ENCODE measurements around the gene AFDN.
A peak's percentile ranks its signal among the peaks of the same experiment; 100 is the strongest.

Gene AFDN

GRCh38 chr6:167820681-167821080 is 6.0 kb upstream of the AFDN start:
- DNase-seq: no peak

- DNase-seq: no peak
Observed at GRCh38 chr6:167824591-167825331, 1.9 kb upstream of the AFDN start.

- no peak for DNase-seq
Observed at GRCh38 chr6:167825332-167826229, 1.1 kb upstream of the AFDN start.

GRCh38 chr6:167826230-167826895 is 348 bp upstream of the AFDN start:
- no peak for DNase-seq

- no peak for DNase-seq
Observed at GRCh38 chr6:167827583-167828324, 1.0 kb downstream of the AFDN start.

GRCh38 chr6:167828325-167828956 is 1.7 kb downstream of the AFDN start:
- DNase-seq: no peak

GRCh38 chr6:167829513-167829912 is 2.8 kb downstream of the AFDN start:
- DNase-seq: no peak

GRCh38 chr6:167831281-167831828 is 4.6 kb downstream of the AFDN start:
- DNase-seq: no peak

- DNase-seq: no peak
Observed at GRCh38 chr6:167832497-167833395, 6.0 kb downstream of the AFDN start.

GRCh38 chr6:167833396-167833763 is 6.7 kb downstream of the AFDN start:
- peak; percentile 10 for DNase-seq

GRCh38 chr6:167835260-167835659 is 8.5 kb downstream of the AFDN start:
- DNase-seq: no peak

- no peak for DNase-seq
Observed at GRCh38 chr6:167836721-167837120, 10.0 kb downstream of the AFDN start.

- no peak for DNase-seq
Observed at GRCh38 chr6:167838207-167838748, 11.6 kb downstream of the AFDN start.

- no peak for DNase-seq
Observed at GRCh38 chr6:167839343-167839742, 12.6 kb downstream of the AFDN start.

- no peak for DNase-seq
Observed at GRCh38 chr6:167839755-167840154, 13.0 kb downstream of the AFDN start.

GRCh38 chr6:167840160-167840525 is 13.4 kb downstream of the AFDN start:
- DNase-seq: no peak

GRCh38 chr6:167840526-167841179 is 13.9 kb downstream of the AFDN start:
- no peak for DNase-seq

- DNase-seq: no peak
Observed at GRCh38 chr6:167841981-167842380, 15.3 kb downstream of the AFDN start.

- DNase-seq: no peak
Observed at GRCh38 chr6:167842457-167842856, 15.7 kb downstream of the AFDN start.

- no peak for DNase-seq
Observed at GRCh38 chr6:167843023-167843422, 16.3 kb downstream of the AFDN start.
